ENCODE results near the gene BMP7.

The BMP7 gene

GRCh38 chr20:57131601-57132391, 134.6 kb downstream of the BMP7 start:
- Histone ChIP-seq H3K27me3 (ENCODE audit: insufficient read depth, low read length, poor library complexity, severe bottlenecking) (no peaks in the 10 kb centered on the region), H3K36me3 (ENCODE audit: insufficient read depth, low read length) (no peaks in the 10 kb centered on the region), H3K79me2 (ENCODE audit: insufficient read depth, low read length) (no peaks in the 10 kb centered on the region), H3K4me2 (ENCODE audit: low read depth, low read length, poor library complexity, severe bottlenecking) (no peak overlapping the region), H3K4me3 (ENCODE audit: low read length, poor library complexity, severe bottlenecking) (no peak overlapping the region), H2AFZ (ENCODE audit: low read length) (no peak overlapping the region), H3F3A (ENCODE audit: low read depth) (no peaks in the 10 kb centered on the region), H4K20me1 (ENCODE audit: insufficient read depth, low read length, poor library complexity, severe bottlenecking) (no peaks in the 10 kb centered on the region), H3K9me3 (ENCODE audit: insufficient read depth, low read depth, low read length) (no peaks in the 10 kb centered on the region), H3K4me1 (ENCODE audit: insufficient read depth, low read length, poor library complexity, severe bottlenecking) (no peaks in the 10 kb centered on the region), H3K9me2 (replicated peaks; ENCODE audit: low read depth, low read length) (no peaks in the 10 kb centered on the region), H3K9ac (ENCODE audit: low read depth, low read length, poor library complexity, severe bottlenecking) (no peak overlapping the region)
- TF ChIP-seq CTCF (conservative IDR thresholded peaks at IDR 0.05; ENCODE audit: low read length), result no peak
- no peak for TF ChIP-seq EZH2phosphoT487 (IDR thresholded peaks at IDR 0.05; ENCODE audit: borderline replicate concordance)

GRCh38 chr20:57131077-57131476, 135.4 kb downstream of the BMP7 start:
- H3K9me3 ChIP-seq (ENCODE audit: insufficient read depth, low read depth, low read length), result no peaks in the 10 kb centered on the region
- H3K4me1 ChIP-seq (ENCODE audit: insufficient read depth, low read length, poor library complexity, severe bottlenecking), result no peaks in the 10 kb centered on the region
- H3K79me2 ChIP-seq (ENCODE audit: insufficient read depth, low read length), result no peaks in the 10 kb centered on the region
- TF ChIP-seq CTCF (conservative IDR thresholded peaks at IDR 0.05; ENCODE audit: low read length) (no peak), EZH2phosphoT487 (IDR thresholded peaks at IDR 0.05; ENCODE audit: borderline replicate concordance) (no peak)
- no peaks in the 10 kb centered on the region for H4K20me1 ChIP-seq (ENCODE audit: insufficient read depth, low read length, poor library complexity, severe bottlenecking)
- no peaks in the 10 kb centered on the region for H3F3A ChIP-seq (ENCODE audit: low read depth)
- H3K4me2 ChIP-seq (ENCODE audit: low read depth, low read length, poor library complexity, severe bottlenecking), result no peak overlapping the region
- H3K4me3 ChIP-seq (ENCODE audit: low read length, poor library complexity, severe bottlenecking), result no peak overlapping the region
- H3K27me3 ChIP-seq (ENCODE audit: insufficient read depth, low read length, poor library complexity, severe bottlenecking), result no peaks in the 10 kb centered on the region
- no peak overlapping the region for H3K9ac ChIP-seq (ENCODE audit: low read depth, low read length, poor library complexity, severe bottlenecking)
- H2AFZ ChIP-seq (ENCODE audit: low read length), result no peak overlapping the region
- no peaks in the 10 kb centered on the region for H3K36me3 ChIP-seq (ENCODE audit: insufficient read depth, low read length)
- no peaks in the 10 kb centered on the region for H3K9me2 ChIP-seq (replicated peaks; ENCODE audit: low read depth, low read length)

- Histone ChIP-seq H3F3A (ENCODE audit: low read depth) (no peaks in the 10 kb centered on the region), H3K9ac (ENCODE audit: low read depth, low read length, poor library complexity, severe bottlenecking) (no peak overlapping the region), H4K20me1 (ENCODE audit: insufficient read depth, low read length, poor library complexity, severe bottlenecking) (no peaks in the 10 kb centered on the region), H2AFZ (ENCODE audit: low read length) (no peak overlapping the region), H3K27me3 (ENCODE audit: insufficient read depth, low read length, poor library complexity, severe bottlenecking) (no peaks in the 10 kb centered on the region), H3K4me1 (ENCODE audit: insufficient read depth, low read length, poor library complexity, severe bottlenecking) (no peaks in the 10 kb centered on the region), H3K36me3 (ENCODE audit: insufficient read depth, low read length) (no peaks in the 10 kb centered on the region), H3K4me3 (ENCODE audit: low read length, poor library complexity, severe bottlenecking) (no peak overlapping the region), H3K9me2 (replicated peaks; ENCODE audit: low read depth, low read length) (no peaks in the 10 kb centered on the region), H3K79me2 (ENCODE audit: insufficient read depth, low read length) (no peaks in the 10 kb centered on the region), H3K4me2 (ENCODE audit: low read depth, low read length, poor library complexity, severe bottlenecking) (no peak overlapping the region), H3K9me3 (ENCODE audit: insufficient read depth, low read depth, low read length) (no peaks in the 10 kb centered on the region)
- no peak for TF ChIP-seq EZH2phosphoT487 (IDR thresholded peaks at IDR 0.05; ENCODE audit: borderline replicate concordance)
- TF ChIP-seq CTCF (conservative IDR thresholded peaks at IDR 0.05; ENCODE audit: low read length), result no peak
Observed at GRCh38 chr20:57130160-57130772, 136.2 kb downstream of the BMP7 start.
